ENCODE data around the gene ME2. TPM values are rescaled to one million over a fixed set of nuclear protein-coding genes. Genes with fewer than 3 reads are reported as not detected.
A peak's percentile ranks its signal among the peaks of the same experiment; 100 is the strongest.
"Not testable (repeated sequence)": the region's sequence is repeated elsewhere in the genome, so short reads cannot be mapped to it uniquely, and the experiment has no call there.

The ME2 gene
- total RNA-seq, 1 experiment from 2014 or later, result 39.5 TPM

DNA sequence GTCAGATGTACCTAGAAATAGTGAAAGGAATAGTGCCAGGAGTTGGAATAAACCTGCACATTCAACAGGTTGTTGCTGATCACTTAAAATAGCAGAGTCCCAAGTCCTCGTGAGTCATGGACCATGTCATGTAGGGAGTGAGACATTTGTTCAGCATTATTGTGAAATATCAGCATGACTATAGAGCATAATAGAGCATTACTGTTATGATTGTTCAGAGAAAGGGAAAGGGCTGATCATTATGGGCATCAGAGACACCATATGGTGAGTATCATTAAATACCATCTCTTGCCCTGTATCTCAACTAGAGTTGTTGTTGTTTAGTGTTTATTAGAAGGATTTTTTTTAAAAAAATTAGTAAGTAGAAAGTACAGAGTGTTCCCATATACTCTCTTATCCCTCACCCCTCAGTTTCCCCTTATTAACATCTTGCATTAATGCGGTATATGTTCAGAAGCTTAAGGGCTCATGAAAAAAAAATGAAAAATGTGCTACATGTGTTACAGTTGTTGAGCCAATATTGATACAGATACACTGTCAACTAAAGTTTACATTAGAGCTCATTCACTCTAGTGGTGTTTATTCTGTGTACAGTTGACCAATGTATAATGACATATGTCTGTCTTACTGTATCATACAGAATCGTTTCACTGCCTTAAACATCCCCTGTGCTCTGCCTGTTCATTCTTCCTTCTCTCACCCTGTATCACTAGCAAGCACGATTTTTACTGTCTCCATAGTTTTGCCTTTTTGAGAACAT is 94.6 kb downstream of the ME2 start:
- DNase-seq (ENCODE audit: low read depth), result peak; percentile 11

- no peak for DNase-seq (ENCODE audit: low read depth)
These were observed 98.3 kb downstream of the ME2 start for GRCh38 chr18:50977037-50977760.

DNA sequence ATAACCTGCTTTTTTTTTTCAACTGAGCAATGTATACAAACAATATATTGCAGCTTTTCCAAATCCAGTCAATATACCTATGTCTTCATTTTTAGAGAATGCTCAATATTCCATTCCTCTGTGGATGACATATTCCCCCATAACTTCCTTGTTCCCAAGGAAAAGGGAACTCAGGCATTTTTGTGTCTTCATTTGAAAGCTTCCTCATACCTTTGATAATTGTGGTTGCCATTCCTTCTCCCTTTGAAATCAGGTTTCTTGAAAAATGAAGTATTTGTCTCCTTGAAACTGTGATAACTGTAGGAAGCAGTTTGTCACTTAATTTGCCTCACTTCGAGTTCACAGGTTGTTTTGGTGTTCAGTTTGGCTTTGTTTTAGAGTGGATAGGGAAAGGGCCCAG is 102.5 kb downstream of the ME2 start:
- DNase-seq (ENCODE audit: low read depth), result no peak

DNA sequence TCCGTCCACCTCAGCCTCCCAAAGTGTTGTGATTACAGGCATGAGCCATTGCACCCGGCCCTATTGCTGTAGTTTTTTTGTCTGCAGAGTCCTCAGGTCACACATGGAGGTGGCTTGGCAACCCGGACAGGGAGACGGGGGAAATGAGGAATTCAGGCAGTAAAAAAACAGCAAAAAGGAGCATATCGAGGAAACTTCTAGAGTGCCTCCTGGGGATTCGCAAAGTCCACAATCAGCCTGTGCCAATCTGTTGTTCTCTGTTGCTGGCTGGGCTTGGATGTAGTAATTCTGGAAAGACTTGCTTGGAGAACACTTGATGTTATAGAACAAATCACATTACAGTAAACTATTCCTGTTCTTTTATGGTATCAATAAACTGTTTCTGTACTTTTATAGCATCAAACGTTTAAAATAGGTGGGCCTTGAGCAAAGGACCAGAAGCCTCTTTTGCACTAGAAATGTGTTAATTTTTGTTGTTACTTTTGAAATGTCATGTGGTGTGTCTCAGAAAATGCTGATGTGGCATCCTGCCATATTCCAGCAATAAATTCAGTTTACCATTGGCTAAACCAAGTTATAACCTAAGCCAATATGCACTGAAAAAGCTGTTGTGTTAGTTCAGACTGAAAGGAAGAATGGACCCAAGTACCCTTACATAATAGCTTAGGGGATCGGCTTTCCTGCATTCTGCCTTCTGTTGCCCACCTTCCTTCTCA is 103.3 kb downstream of the ME2 start:
- DNase-seq (ENCODE audit: low read depth), result no peak

DNA sequence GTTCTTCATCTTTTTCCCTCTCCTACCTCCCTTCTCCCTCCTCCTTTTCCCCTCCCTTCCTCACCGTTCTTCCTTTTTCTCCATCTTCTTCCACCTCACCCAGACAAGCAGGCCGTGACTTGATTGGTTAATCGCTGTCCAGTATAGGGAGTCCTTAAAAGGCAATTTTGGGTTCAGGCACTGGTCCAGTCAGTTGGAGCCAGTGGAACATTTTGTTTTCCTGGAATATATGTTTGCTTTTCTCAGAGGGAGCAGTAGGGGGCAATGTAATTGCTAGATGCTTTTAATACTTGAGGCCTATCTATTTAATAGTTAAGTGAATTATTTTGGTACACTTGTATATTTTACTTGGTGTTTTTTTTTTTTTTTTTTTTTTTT is 103.9 kb downstream of the ME2 start:
- DNase-seq (ENCODE audit: low read depth), result no peak

DNA sequence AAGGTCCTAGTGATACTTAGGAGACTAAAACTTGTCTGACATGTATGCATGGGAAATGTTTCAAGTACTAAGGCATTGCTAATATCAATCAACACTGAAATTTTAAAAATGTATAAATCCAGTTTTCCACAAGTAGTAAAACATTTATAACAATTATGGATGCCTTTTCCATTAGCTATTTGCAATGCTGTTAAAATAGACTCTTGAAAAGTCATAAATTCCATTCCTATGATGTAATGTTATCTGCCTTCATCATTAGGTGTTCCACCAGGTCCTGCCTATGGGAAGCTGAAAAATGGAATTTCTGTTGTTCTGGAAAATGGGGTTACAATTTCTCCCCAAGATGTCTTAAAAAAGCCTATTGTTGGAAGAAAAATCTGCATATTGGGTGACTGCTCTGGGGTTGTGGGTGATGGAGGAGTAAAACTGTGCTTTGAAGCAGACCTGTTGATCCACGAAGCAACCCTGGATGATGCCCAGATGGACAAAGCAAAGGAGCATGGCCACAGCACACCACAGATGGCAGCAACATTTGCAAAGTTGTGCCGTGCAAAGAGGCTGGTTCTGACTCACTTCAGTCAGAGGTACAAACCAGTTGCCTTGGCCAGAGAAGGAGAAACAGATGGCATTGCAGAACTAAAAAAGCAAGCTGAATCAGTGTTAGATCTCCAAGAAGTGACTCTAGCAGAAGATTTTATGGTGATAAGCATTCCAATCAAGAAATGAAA is 107.6 kb downstream of the ME2 start:
- peak; percentile 80 for DNase-seq (ENCODE audit: low read depth)

GRCh38 chr18:50987261-50987660 is 108.3 kb downstream of the ME2 start:
- DNase-seq (ENCODE audit: low read depth), result no peak

DNA sequence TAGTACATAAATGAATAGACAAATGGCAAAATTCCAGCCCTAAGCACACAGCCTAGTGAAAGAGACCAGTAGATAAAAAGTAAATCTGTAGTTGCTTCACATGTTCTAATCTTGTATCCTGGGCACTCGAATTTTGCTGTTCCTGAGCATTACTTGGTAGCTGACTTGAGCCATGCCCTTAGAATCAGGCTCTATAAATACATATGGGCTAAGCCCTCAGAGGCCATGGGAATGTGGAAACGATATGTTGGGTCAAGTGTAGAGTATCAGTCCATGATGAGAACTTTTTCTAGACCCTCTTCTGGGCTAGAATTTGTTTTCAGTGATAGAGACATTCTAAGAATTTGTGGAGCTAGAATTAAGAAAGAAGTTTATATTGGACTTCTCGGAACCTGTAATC is 110.8 kb downstream of the ME2 start:
- no peak for DNase-seq (ENCODE audit: low read depth)

DNA sequence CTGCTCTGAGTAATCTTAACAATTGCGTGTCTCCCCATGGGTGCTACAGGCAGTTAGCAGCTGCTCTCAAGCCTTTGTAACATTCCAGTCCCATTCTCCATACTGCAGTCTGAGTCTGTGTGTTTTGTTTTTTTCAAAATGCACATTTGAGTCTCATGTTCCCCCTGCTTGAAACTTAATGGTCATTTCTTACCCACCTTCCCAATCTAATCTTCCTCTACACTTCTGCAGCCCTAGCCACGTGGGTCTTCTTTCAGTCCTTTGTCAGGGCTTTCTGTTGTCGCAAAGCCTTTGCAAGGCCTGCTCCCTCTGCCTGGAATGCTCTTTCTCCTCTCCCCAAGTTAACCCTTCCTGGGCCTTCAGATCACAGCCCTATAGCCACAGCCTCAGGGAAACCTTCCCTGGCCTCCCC is 113.4 kb downstream of the ME2 start:
- no peak for DNase-seq (ENCODE audit: low read depth)

DNA sequence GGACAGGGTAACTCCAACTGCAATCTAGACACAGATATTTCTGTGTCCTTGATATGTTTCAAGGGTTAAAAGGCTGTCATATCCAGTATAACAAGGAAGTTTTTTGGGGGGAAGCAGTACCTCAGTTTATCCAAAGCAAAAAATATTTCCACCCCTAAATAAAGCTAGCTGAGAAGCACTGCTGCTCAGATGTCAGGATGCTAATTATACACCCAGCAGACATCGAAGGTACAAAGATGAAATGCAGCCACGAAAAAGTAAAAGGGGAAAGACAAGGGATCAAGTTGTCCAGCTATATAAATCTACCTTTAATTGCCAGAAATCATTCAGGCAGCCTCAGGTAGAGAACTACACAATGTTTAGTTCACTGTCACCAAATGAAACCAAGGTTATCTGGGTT is 115.1 kb downstream of the ME2 start:
- no peak for DNase-seq (ENCODE audit: low read depth)

DNA sequence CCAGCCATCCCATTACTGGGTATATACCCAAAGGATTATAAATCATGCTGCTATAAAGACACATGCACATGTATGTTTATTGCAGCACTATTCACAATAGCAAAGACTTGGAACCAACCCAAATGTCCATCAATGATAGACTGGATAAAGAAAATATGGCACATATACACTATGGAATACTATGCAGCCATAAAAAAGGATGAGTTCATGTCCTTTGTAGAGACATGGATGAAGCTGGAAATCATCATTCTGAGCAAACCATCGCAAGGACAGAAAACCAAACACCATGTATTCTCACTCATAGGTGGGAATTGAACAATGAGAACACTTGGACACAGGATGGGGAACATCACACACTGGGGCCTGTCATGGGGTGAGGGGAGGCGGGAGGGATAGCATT is 124.3 kb downstream of the ME2 start:
- DNase-seq (ENCODE audit: low read depth), result not testable (repeated sequence)

Other genes starting within 250 kb of the ME2 start
- gene MRO, start 59.1 kb upstream of the ME2 start, total RNA-seq (2014; rRNA removed; shearing (Covaris generic)), result not detected in 2 replicates
- 5.1 and 5.4 TPM in 2 replicates for gene ELAC1, start 88.9 kb downstream of the ME2 start, total RNA-seq (2014; rRNA removed; shearing (Covaris generic))
- 45.8 and 57.2 TPM in 2 replicates for gene SMAD4, start 151.1 kb downstream of the ME2 start, total RNA-seq (2014; rRNA removed; shearing (Covaris generic))